ENCODE measurements around the gene DNMT3B.

Gene DNMT3B

GRCh38 chr20:32743237-32744112 is 18.7 kb upstream of the DNMT3B start, which contains the start of gene COMMD7:
COMMD7 (minus strand) TSS chr20:32743467; CDS start chr20:32743391, 76 bp downstream.
- H3K9me3 ChIP-seq (ENCODE audit: control insufficient read depth, low read length), result no peaks in the 10 kb centered on the region
- H3K36me3 ChIP-seq (ENCODE audit: control insufficient read depth, insufficient read depth, low read length), result no peaks in the 10 kb centered on the region
- WGBS, 2 experiments (ENCODE audit: insufficient coverage in 2 of 2), result 1 to 4% methylated on average over 44 to 63 of the region's 64 CpGs
- peak within 1 kb of the TSS; percentile 10 for H3K27ac ChIP-seq (ENCODE audit: low read depth, low read length, severe bottlenecking)
- peak within 1 kb of the TSS; percentile 66 for H3K4me3 ChIP-seq (ENCODE audit: extremely low read depth, insufficient read depth, low read length, poor library complexity, severe bottlenecking)
- H3K4me1 ChIP-seq (ENCODE audit: control insufficient read depth, insufficient read depth, low read length, poor library complexity, severe bottlenecking), result peaks cover 5% of the 10 kb centered on the region

GRCh38 chr20:32749914-32750637 is 12.1 kb upstream of the DNMT3B start:
- Histone ChIP-seq H3K36me3 (ENCODE audit: control insufficient read depth, insufficient read depth, low read length) (no peaks in the 10 kb centered on the region), H3K9me3 (ENCODE audit: control insufficient read depth, low read length) (no peaks in the 10 kb centered on the region), H3K4me1 (ENCODE audit: control insufficient read depth, insufficient read depth, low read length, poor library complexity, severe bottlenecking) (peaks cover 24% of the 10 kb centered on the region), H3K4me3 (ENCODE audit: extremely low read depth, insufficient read depth, low read length, poor library complexity, severe bottlenecking) (no peak overlapping the region), H3K27ac (ENCODE audit: low read depth, low read length, severe bottlenecking) (peak overlapping the region; percentile 94)
- WGBS, 2 experiments (ENCODE audit: insufficient coverage in 2 of 2), result 41 to 52% methylated on average over 6 to 7 of the region's 11 CpGs

GRCh38 chr20:32751293-32751692 is 10.9 kb upstream of the DNMT3B start:
- no peaks in the 10 kb centered on the region for H3K9me3 ChIP-seq (ENCODE audit: control insufficient read depth, low read length)
- H3K4me3 ChIP-seq (ENCODE audit: extremely low read depth, insufficient read depth, low read length, poor library complexity, severe bottlenecking), result no peak overlapping the region
- peaks cover 19% of the 10 kb centered on the region for H3K4me1 ChIP-seq (ENCODE audit: control insufficient read depth, insufficient read depth, low read length, poor library complexity, severe bottlenecking)
- H3K36me3 ChIP-seq (ENCODE audit: control insufficient read depth, insufficient read depth, low read length), result no peaks in the 10 kb centered on the region
- H3K27ac ChIP-seq (ENCODE audit: low read depth, low read length, severe bottlenecking), result no peak overlapping the region

GRCh38 chr20:32751702-32752457 is 10.3 kb upstream of the DNMT3B start:
- H3K27ac ChIP-seq (ENCODE audit: low read depth, low read length, severe bottlenecking), result peak overlapping the region; percentile 59
- no peaks in the 10 kb centered on the region for H3K36me3 ChIP-seq (ENCODE audit: control insufficient read depth, insufficient read depth, low read length)
- 70 to 75% methylated on average over 3 to 4 of the region's 6 CpGs for WGBS, 2 experiments (ENCODE audit: insufficient coverage in 2 of 2)
- no peak overlapping the region for H3K4me3 ChIP-seq (ENCODE audit: extremely low read depth, insufficient read depth, low read length, poor library complexity, severe bottlenecking)
- H3K9me3 ChIP-seq (ENCODE audit: control insufficient read depth, low read length), result no peaks in the 10 kb centered on the region
- peaks cover 19% of the 10 kb centered on the region for H3K4me1 ChIP-seq (ENCODE audit: control insufficient read depth, insufficient read depth, low read length, poor library complexity, severe bottlenecking)

GRCh38 chr20:32752458-32753250 is 9.5 kb upstream of the DNMT3B start:
- H3K27ac ChIP-seq (ENCODE audit: low read depth, low read length, severe bottlenecking), result peak overlapping the region; percentile 59
- H3K4me3 ChIP-seq (ENCODE audit: extremely low read depth, insufficient read depth, low read length, poor library complexity, severe bottlenecking), result no peak overlapping the region
- no peaks in the 10 kb centered on the region for H3K36me3 ChIP-seq (ENCODE audit: control insufficient read depth, insufficient read depth, low read length)
- WGBS, 2 experiments (ENCODE audit: insufficient coverage in 2 of 2), result 57 to 68% methylated on average over 6 of the region's 10 CpGs
- H3K9me3 ChIP-seq (ENCODE audit: control insufficient read depth, low read length), result no peaks in the 10 kb centered on the region
- peaks cover 19% of the 10 kb centered on the region for H3K4me1 ChIP-seq (ENCODE audit: control insufficient read depth, insufficient read depth, low read length, poor library complexity, severe bottlenecking)

GRCh38 chr20:32753731-32754130 is 8.5 kb upstream of the DNMT3B start:
- Histone ChIP-seq H3K36me3 (ENCODE audit: control insufficient read depth, insufficient read depth, low read length) (no peaks in the 10 kb centered on the region), H3K27ac (ENCODE audit: low read depth, low read length, severe bottlenecking) (no peak overlapping the region), H3K4me3 (ENCODE audit: extremely low read depth, insufficient read depth, low read length, poor library complexity, severe bottlenecking) (no peak overlapping the region), H3K4me1 (ENCODE audit: control insufficient read depth, insufficient read depth, low read length, poor library complexity, severe bottlenecking) (peaks cover 19% of the 10 kb centered on the region), H3K9me3 (ENCODE audit: control insufficient read depth, low read length) (no peaks in the 10 kb centered on the region)
- 86 to 96% methylated on average over 4 of the region's 4 CpGs for WGBS, 2 experiments (ENCODE audit: insufficient coverage in 2 of 2)

- H3K4me1 ChIP-seq (ENCODE audit: control insufficient read depth, insufficient read depth, low read length, poor library complexity, severe bottlenecking), result peaks cover 8% of the 10 kb centered on the region
- H3K4me3 ChIP-seq (ENCODE audit: extremely low read depth, insufficient read depth, low read length, poor library complexity, severe bottlenecking), result no peak overlapping the region
- 43 to 79% methylated on average over 1 to 2 of the region's 5 CpGs for WGBS, 2 experiments (ENCODE audit: insufficient coverage in 2 of 2)
- no peaks in the 10 kb centered on the region for H3K9me3 ChIP-seq (ENCODE audit: control insufficient read depth, low read length)
- H3K27ac ChIP-seq (ENCODE audit: low read depth, low read length, severe bottlenecking), result no peak overlapping the region
- H3K36me3 ChIP-seq (ENCODE audit: control insufficient read depth, insufficient read depth, low read length), result no peaks in the 10 kb centered on the region
Observed at GRCh38 chr20:32756156-32756555, 6.0 kb upstream of the DNMT3B start.

GRCh38 chr20:32761417-32761830 is 761 bp upstream of the DNMT3B start:
- no peak overlapping the region for H3K4me3 ChIP-seq (ENCODE audit: extremely low read depth, insufficient read depth, low read length, poor library complexity, severe bottlenecking)
- peaks cover 21% of the 10 kb centered on the region for H3K4me1 ChIP-seq (ENCODE audit: control insufficient read depth, insufficient read depth, low read length, poor library complexity, severe bottlenecking)
- no peaks in the 10 kb centered on the region for H3K36me3 ChIP-seq (ENCODE audit: control insufficient read depth, insufficient read depth, low read length)
- WGBS, 2 experiments (ENCODE audit: insufficient coverage in 2 of 2), result 54 to 59% methylated on average over 3 to 4 of the region's 6 CpGs
- H3K9me3 ChIP-seq (ENCODE audit: control insufficient read depth, low read length), result no peaks in the 10 kb centered on the region
- H3K27ac ChIP-seq (ENCODE audit: low read depth, low read length, severe bottlenecking), result peak overlapping the region; percentile 66

- peaks cover 21% of the 10 kb centered on the region for H3K4me1 ChIP-seq (ENCODE audit: control insufficient read depth, insufficient read depth, low read length, poor library complexity, severe bottlenecking)
- peak overlapping the region; percentile 79 for H3K4me3 ChIP-seq (ENCODE audit: extremely low read depth, insufficient read depth, low read length, poor library complexity, severe bottlenecking)
- H3K36me3 ChIP-seq (ENCODE audit: control insufficient read depth, insufficient read depth, low read length), result peaks cover 10% of the 10 kb centered on the region
- no peak overlapping the region for H3K27ac ChIP-seq (ENCODE audit: low read depth, low read length, severe bottlenecking)
- WGBS, 2 experiments (ENCODE audit: insufficient coverage in 2 of 2), result 0 to 1% methylated on average over 23 to 28 of the region's 30 CpGs
- no peaks in the 10 kb centered on the region for H3K9me3 ChIP-seq (ENCODE audit: control insufficient read depth, low read length)
Observed at GRCh38 chr20:32762754-32763201, 593 bp downstream of the DNMT3B start.
